Transverse colon (tissue), 4 donors: ENCODE results near the gene AOX1.

ENCODE experiments used
- CTCF ChIP-seq, 5 experiments: fragments of 200-600 bp in 3 of 5; fragments of 450-650 bp in 2 of 5; sonication (generic) in 3 of 5; IDR thresholded peaks; 1 replicate in 2 of 5; 2 replicates in 3 of 5; pipeline ENCODE4 v1.5.1; 2016 to 2017; ENCODE audit warnings: antibody characterized with exemption in 5 of 5, inconsistent platforms in 3 of 5, mild to moderate bottlenecking in 2 of 5, moderate library complexity in 1 of 5
- EP300 ChIP-seq: sonication (generic); formaldehyde crosslinking; IDR thresholded peaks from one replicate; pipeline ENCODE4 v1.6.1; 2017; ENCODE audit warnings: antibody characterized with exemption, low read depth
- POLR2A ChIP-seq: fragments of 450-650 bp; IDR thresholded peaks from one replicate; pipeline ENCODE4 v1.6.1; 2016; ENCODE audit warnings: antibody characterized with exemption, mild to moderate bottlenecking, moderate library complexity
- POLR2AphosphoS5 ChIP-seq, 3 donors: sonication (generic); formaldehyde crosslinking; IDR thresholded peaks; one replicate each; pipeline ENCODE4 v1.6.1; 2016; ENCODE audit warnings: antibody characterized with exemption in 3 of 3

GRCh38 chr2:200567932-200568331 is 17.9 kb upstream of the AOX1 start:
- TF ChIP-seq CTCF (IDR thresholded peaks at IDR 0.05) (no peak), EP300 (no peak), POLR2A (no peak), POLR2AphosphoS5 (IDR thresholded peaks at IDR 0.05) (no peak)
